WI38 (cell line): Measurements from ENCODE around the gene ARMC9.

Experiments
- H3K4me3 ChIP-seq: 2 replicates; pipeline ENCODE4 v1.5.1; 2011; ENCODE audit warnings: low read depth, mild to moderate bottlenecking, control low read depth, low read length
- TF ChIP-seq, protein P1 (sequence below): IDR thresholded peaks from 2 replicates; pipeline ENCODE4 v1.5.1; 2012; ENCODE audit warnings: low read depth, mild to moderate bottlenecking, control low read depth, low read length

The ARMC9 gene

GRCh38 chr2:231379266-231380215, 181.1 kb downstream of the ARMC9 start:
- H3K4me3 ChIP-seq, result no peak overlapping the region
- TF ChIP-seq, protein P1, sequence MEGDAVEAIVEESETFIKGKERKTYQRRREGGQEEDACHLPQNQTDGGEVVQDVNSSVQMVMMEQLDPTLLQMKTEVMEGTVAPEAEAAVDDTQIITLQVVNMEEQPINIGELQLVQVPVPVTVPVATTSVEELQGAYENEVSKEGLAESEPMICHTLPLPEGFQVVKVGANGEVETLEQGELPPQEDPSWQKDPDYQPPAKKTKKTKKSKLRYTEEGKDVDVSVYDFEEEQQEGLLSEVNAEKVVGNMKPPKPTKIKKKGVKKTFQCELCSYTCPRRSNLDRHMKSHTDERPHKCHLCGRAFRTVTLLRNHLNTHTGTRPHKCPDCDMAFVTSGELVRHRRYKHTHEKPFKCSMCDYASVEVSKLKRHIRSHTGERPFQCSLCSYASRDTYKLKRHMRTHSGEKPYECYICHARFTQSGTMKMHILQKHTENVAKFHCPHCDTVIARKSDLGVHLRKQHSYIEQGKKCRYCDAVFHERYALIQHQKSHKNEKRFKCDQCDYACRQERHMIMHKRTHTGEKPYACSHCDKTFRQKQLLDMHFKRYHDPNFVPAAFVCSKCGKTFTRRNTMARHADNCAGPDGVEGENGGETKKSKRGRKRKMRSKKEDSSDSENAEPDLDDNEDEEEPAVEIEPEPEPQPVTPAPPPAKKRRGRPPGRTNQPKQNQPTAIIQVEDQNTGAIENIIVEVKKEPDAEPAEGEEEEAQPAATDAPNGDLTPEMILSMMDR, result no peak

- TF ChIP-seq, protein P1, result no peak
- H3K4me3 ChIP-seq, result no peak overlapping the region
These were observed 181.9 kb downstream of the ARMC9 start for GRCh38 chr2:231380307-231380706.

DNA sequence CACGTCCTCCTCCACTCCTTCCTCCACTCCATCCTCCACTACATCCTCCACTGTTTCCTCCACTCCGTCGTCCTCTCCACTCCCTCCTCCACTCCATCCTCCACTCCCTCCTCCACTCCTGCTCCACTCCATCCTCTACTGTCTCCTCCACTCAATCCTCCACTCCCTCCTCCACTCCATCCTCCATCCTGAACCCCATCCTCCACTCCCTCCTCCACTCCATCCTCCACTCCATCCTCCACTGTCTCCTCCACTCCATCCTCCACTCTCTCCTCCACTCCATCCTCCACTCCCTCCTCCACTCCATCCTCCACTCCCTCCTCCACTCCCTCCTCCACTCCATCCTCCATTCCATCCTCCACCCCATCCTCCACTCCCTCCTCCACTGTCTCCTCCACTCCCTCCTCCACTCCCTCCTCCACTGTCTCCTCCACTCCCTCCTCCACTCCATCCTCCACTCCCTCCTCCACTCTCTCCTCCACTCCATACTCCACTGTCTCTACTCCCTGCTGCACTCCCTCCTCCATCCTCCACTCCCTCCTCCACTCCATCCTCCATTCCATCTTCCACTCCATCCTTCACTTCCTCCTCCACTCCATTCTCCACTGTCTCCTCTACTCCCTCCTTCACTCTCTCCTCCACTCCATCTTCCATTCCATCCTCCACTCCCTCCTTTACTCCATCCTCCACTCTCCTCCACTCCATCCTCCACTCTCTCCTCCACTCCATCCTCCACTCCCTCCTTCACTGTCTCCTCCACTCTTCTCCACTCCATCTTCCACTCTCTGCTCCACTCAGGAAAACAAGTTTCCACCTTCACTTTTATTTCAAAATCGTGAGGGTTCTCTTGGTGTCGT, 182.8 kb downstream of the ARMC9 start:
- TF ChIP-seq, protein P1, result no peak

GRCh38 chr2:231382116-231382515, 183.7 kb downstream of the ARMC9 start:
- TF ChIP-seq, protein P1, result no peak
- no peak overlapping the region for H3K4me3 ChIP-seq

More for the DNA sequence above, 182.8 kb downstream of the ARMC9 start:
- H3K4me3 ChIP-seq, result no peak overlapping the region

DNA sequence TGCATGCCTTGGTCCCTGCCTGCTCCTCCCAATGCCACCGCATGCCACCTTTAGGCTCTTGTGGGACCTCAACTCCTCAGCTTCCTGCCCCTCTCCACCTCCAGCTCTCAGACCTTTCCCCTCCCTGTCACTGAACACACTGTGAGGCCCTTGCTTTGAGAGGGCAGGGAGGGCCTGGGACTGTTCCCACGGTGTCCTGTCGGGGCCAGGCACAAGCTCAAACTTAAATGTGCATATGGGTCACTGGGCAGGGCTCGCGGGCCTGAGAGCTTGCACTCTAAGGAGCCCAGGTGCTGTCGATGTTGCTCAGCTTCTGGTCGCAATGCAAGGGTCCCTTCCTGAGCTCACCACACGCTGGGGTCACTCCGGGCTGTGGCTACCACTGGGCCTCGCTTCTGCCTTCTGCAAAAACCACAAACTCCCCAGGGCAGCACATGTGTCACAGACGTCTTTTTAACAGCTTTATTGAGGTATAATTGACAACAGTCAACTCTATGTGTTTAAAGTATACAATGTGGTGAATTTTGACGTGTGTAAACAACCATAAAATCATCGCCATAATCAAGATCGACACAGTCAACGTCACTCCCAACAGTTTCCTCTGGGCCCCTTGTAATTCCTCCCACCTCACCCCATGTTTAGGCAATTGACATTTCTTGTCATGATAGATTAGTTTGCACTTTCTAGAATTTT, 185.1 kb downstream of the ARMC9 start:
- TF ChIP-seq, protein P1, result no peak
- H3K4me3 ChIP-seq, result no peak overlapping the region

GRCh38 chr2:231384109-231384435, 185.6 kb downstream of the ARMC9 start:
- H3K4me3 ChIP-seq, result no peak overlapping the region
- TF ChIP-seq, protein P1, result no peak
